Stimulated activated CD4-positive, alpha-beta T cell treated with anti-CD3 and anti-CD28 coated beads, Interleukin-2, amount 100 ng/mL, for 4 hours (primary cell): ENCODE results near the gene PROM2.

Experiments
- DNase-seq: peaks from one replicate; pipeline ENCODE4 v3.0.0-alpha.2; 2020; ENCODE audit warnings: low read depth

The PROM2 gene

GRCh38 chr2:95323347-95324155, 49.3 kb downstream of the PROM2 start:
- DNase-seq = no peak

GRCh38 chr2:95325026-95325425, 50.8 kb downstream of the PROM2 start:
- no peak for DNase-seq

- no peak for DNase-seq
Measured at GRCh38 chr2:95325590-95326432, 51.6 kb downstream of the PROM2 start.

- no peak for DNase-seq
Measured at GRCh38 chr2:95326433-95327140, 52.3 kb downstream of the PROM2 start.

GRCh38 chr2:95327861-95328260, 53.6 kb downstream of the PROM2 start:
- no peak for DNase-seq

GRCh38 chr2:95328358-95329125, 54.3 kb downstream of the PROM2 start:
- no peak for DNase-seq

GRCh38 chr2:95329401-95329800, 55.2 kb downstream of the PROM2 start:
- no peak for DNase-seq

- no peak for DNase-seq
Measured at GRCh38 chr2:95329891-95330793, 55.9 kb downstream of the PROM2 start.

GRCh38 chr2:95330794-95331338, 56.6 kb downstream of the PROM2 start:
- DNase-seq = no peak

- DNase-seq = no peak
Measured at GRCh38 chr2:95331606-95332005, 57.4 kb downstream of the PROM2 start.

- no peak for DNase-seq
Measured at GRCh38 chr2:95332036-95332435, 57.8 kb downstream of the PROM2 start.

- no peak for DNase-seq
Measured at GRCh38 chr2:95333056-95333455, 58.8 kb downstream of the PROM2 start.

- DNase-seq = no peak
Measured at GRCh38 chr2:95333888-95334338, 59.7 kb downstream of the PROM2 start.

GRCh38 chr2:95334916-95335641, 60.8 kb downstream of the PROM2 start:
- no peak for DNase-seq

GRCh38 chr2:95336406-95336805, 62.2 kb downstream of the PROM2 start:
- DNase-seq = no peak

- no peak for DNase-seq
Measured at GRCh38 chr2:95337829-95338228, 63.6 kb downstream of the PROM2 start.
